ENCODE measurements around the gene C11orf21.

Gene C11orf21

DNA sequence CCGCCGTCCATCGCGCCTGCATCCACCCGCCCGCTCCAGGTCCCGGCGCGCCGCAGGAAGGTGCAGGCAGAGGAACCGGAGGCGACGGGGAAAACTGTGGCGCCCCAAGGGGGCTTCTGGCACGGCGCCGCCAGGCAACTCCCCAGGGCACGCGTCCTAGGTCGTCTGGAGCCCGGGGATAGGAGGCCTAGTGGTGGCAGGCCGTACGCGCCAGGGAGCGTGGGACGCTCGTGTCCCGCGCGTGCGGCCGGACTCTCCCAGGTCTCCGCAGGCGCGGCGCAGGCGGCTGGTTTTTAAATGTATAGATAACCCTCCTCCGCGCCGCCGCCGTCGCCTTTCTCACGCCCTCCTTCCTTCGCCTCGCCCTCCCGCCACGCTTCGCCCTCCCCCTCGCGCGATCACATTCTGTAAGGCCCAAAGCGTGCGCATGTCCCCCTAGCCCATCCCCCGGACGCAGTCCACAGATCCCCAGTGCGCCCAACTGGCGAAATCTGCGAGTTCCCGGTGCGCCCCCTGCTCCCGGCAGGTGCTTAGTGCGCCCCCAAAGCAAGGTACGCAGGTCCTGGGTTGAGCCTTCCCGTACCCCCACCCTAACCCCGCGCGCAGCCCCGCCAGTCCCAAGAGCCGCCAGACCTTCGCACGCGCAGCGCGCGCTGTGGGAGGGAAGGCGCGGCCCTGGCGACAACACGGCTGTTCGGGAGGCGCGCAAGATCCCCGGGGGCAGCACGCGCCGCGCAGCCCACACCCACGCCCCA is 31.2 kb downstream of the C11orf21 start, which contains the start of gene ASCL2:
ASCL2 (minus strand) TSS at position 267 of the 755 bp plus-strand sequence; CDS start at position 11, 256 bp downstream.
- DNase-seq, result peak in 1 of 2 donors; percentile 21

DNA sequence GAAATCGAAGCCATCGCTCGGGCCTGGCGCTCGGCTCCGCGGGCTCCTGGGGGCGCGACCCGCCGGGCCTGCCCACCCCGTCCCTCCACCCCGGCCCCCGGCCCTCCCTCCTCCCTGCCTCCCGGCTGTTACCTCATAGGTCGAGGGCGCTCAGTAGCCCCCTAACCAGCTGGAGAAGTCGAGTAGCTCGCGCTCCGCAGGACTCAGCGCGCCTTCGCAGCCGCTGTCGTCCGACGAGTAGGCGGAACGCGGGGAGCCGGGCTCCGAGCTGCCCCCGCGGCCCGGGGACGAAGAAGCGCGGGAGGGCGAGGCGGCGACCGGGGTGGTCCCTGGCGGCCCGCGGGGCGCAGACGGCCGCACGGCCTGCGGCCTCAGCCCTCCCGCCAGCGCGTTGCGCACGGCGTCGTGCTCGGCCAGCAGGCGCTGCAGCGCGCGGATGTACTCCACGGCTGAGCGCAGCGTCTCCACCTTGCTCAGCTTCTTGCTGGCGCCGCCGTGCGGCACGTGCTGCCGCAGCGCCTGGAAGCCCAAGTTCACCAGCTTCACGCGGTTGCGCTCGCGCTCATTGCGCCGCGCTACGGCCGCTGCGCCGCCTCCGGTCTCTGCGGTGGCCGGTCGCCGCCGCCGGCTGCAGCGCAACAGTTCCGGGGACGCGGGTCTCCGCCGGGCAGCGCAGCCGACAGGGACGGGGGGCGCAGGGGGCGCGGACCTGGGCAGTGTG is 32.0 kb downstream of the C11orf21 start:
- DNase-seq, result peak; percentile 32 to 46

GRCh38 chr11:2268729-2269600 is 32.8 kb downstream of the C11orf21 start:
- DNase-seq, result peak; percentile 74 to 75

DNA sequence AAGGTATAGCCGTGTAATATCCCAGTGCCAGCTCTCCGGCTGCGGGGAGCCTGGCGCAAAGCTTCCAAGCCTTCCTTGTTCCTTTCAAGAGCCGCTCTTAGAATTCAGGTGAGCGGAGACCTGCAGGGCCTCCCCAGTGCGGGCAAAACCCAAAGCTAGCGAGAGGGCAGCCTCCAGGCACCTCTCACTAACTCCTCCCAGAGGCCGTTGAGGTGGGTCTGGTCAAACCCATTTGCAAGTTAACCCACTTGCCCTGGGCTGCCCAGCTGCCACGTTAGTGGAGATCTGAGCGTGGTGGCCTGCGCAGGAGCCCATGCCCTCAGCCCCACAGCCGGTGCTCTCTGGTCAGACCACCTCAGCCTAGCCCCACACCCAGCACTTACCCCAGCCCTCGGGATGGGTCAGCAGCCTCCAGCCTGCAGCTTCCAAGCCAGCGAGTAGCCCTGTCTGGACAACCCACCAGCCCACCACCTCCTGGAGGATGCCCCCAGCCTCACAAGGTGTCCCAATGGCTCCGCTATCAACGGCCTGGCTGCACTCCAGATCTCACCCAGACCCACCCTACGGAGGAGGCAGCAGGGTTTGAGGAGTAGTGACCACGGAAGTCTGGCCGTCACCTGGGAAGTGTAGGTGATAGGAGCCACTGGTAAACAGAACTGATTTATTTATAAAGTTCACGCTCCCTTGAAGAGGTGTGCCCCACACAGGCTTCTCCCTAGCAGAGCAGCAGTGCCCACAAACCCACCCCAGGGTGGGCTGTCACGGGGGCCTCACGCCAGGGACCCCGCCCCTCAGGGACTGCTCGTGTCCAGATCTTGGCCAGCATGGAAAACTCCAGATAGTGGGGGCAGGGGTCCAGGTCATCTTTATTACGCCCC is 33.6 kb downstream of the C11orf21 start:
- DNase-seq, result no peak

- no peak for DNase-seq
These were observed 34.3 kb downstream of the C11orf21 start for GRCh38 chr11:2267306-2267850.

DNA sequence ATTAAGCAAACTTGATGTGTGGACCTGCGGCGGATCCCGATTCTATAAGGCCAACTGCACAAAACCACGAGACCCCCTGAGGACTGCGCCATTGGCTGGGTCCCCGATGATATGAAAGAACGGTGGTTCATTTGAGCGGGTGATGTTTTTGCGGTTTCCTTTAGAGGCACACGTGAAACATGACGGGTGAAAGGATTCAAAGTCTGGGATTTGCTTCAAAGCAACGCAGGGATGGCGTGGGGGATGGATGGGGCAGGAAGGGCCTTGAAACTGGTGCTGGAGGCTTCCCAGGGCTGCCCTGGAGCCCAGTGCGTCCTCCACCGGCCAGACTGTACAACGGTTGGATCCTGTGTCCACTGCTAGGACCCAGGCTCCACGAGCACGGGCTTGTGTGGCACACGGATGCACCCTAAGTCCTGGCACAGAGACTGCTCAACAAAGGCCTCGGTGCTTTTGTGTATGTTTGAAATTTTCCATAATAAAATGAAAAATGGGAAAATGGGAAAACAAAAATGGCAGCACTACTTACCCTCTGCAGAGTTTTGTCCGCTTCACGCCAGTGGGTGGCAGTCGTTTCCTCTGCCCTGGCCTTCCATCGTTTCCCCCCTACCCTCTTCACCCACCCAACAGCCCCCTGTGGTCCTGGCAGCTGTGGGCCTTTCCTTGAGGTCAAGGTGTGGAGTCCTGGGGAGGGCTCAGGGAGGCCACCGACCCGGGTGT is 35.0 kb downstream of the C11orf21 start:
- no peak for DNase-seq

- DNase-seq, result no peak
These were observed 35.7 kb downstream of the C11orf21 start for GRCh38 chr11:2265854-2266585.

GRCh38 chr11:2265396-2265795 is 36.3 kb downstream of the C11orf21 start:
- DNase-seq, result peak; percentile 78 to 86

DNA sequence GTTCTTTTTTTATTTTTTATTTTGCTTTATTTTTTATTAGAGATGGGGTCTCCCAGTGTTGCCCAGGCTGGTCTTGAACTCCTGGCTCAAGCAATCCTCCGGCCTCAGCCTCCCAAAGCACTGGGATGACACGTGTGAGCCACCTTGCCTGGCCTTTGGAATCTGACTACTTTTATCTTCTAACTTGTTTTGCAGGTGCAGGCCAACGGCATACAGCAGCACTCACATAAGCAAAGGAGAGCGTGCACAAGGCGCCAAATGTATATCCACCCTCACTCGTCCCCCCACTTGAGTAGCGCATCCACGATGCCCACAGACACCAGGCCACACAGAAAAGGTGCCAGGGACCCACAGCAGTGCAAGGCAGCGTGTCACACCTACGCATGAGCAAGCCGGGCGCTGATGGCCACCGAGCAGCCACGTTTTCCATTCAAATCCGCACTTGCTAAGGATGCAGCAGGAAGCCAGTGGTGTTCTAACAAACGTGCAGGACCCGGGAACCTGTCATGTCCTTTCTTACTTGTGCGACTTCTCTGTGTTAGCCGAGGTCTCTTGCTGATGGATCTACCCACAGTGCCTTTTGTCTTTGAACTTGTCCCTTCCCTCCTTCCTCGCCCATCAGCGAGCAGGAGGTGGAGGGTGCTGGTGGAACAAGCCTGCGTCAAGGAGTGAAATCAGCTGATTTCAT is 37.2 kb downstream of the C11orf21 start:
- DNase-seq, result no peak

DNA sequence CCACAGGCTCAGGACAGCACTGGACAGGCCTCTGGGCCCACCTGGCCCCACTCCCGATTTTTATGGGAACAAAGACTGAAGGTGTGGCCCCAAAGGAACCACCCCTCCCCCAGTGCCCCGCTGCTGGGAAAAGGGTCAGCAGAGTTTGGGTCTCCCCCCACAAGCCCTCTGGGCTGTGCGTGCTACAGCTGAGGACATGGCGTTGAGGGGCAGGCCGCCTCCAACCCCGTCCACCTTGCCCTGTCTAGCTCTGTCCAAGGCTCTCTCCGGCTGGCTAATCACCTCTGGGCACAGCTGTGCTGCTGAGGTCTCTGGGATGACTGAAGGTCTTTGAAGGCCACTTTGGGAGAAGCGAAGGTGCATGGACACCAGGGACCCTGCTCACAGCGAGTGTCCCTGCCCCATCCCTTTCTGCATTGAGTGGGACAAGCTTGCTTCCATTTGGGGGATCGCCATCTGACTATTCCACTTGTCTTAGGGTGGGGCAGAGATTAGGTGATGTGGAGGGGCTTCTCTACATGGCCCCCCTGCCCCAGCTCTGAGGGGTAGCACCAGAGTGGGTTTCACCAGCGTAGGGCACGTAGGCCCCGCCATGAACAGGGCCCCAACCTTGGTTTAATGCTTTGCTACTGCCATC is 37.9 kb downstream of the C11orf21 start:
- DNase-seq, result no peak

DNA sequence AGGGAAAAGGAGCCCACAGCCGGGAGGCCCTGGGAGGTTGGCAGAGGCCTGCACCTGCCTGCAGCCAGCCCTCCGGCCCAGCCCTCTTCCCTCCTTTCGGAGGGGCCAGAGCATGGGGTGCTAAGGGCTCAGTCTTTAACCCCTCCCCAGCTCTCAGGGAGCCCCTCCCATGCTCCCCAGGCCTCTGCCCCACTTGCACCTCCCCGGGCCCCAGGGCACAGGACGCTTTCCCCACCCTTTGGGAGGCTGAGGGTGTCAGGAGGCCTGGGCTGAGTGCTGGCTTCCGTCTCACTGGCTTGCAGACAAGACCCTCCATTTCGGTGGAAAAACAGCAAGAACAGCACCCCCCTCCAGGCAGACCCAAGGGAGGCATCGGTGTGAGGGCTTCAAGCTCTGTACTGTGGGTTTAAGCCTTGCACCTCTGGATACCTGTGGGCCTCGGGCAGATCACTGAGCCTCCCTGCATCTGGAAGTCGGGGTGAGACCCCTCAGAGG is 38.6 kb downstream of the C11orf21 start:
- no peak for DNase-seq

DNA sequence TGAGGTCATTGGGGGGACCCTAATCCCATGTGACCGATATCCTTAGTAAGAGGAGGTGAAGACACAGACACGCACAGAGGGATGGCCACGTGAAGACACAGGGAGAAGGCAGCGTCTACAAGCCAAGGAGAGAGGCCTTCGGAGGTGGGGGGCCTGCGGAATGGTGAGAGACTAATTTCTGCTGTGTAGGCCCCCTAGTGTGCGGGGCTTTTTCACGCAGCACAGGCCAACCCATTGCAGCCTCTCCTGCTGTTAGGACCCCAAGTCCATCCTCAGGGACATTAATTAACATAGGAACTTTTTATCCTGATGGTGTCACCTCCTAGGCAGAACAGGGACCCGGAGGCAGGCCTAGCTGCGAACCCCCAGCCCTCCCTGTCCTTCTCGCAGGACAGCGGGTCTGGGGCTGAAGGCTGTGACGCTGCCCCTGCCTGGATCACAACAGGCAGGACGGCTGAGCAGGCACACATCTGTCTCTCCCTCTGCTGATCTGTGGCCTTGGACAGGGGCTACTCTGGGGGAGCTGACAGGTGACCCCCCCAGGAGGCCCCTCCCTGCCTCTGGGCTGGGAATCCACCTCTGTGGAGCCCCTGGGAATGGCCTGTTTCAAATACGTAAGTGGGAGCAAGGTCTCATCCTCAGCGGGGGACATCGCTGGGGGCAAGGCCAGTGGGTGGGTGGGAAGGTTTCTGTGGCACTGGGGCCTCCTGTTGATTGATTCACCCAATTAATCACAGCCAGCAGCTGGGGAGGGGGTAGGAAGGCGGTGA is 39.2 kb downstream of the C11orf21 start:
- no peak for DNase-seq

DNA sequence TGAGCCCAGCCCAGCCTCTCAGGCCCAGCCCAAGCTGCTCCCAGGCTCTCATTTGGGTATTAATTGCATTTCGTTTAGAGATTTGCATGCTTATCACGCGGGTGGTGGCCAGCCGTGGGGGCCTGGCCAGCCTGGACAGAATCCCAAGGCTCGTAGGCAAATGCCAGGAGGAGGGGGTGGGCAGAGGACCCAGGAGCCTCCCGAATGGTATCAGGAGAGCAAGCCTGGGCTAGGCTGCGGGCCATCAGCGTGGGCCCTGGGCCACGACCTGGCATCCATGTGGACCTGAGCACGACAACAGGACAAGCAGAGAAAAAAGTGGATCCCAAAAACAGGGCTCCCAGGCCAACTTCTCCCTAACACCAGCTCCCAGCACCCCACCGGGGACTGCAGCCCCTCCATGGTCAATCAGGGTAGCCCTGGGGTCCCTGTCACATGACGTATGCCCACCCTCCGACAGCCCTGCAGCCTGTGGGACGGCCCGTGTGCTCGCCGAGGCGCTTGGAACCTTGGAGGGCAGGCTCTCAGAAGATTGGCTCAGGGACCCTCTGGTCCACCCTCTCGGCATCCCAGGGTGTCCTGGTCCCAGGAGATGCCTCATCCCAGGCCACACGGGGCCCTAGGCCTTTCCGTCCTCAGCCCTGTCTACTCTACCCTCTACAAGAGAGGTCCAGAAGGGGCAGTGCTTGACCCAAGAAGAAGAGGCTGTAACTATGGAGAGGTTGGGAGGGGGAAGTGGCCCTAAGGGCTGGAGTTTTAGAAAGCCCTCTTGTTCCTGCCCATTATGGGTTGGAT is 40.1 kb downstream of the C11orf21 start:
- no peak for DNase-seq

DNA sequence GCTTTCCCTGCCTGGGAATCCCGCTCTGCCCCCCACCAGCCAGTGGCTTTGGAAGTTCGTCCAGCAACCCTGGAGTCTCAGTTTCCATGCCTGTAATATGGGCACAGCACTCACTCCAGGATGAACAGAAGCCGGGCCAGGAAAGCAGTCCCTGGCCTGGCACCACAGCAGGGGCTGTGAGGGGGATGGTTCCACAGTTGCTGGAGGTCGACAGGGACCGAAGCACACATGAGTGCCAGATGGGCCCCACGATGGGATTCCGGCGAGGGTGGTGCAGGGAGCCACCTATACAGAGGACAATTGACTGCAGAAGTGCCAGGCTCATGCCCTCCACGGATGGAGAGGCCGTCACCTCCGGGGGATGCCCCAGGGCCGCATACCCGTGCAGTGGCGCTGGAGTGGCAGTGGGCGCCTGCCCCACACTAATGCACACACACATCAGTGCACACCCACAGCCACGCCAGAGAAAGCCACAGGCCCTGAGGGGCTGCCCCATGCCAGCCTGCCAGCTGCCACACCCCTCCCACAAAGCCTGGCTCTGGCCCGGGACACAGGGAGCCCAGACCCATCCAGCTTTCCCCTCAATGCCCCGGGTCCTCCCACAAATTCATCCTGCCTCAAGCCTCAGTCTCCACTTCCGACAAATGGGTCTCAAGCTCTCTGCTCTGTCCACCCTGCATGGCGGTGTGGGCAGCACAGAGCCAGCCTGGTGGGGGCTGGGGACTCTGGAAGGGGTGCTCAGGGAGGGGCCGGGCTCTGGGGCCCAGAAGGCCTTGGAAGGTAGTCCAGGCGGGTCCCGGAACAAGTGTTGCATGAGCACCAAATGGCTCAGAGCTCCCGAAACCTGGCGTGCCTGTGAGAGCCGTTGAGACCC is 41.0 kb downstream of the C11orf21 start:
- no peak for DNase-seq

DNA sequence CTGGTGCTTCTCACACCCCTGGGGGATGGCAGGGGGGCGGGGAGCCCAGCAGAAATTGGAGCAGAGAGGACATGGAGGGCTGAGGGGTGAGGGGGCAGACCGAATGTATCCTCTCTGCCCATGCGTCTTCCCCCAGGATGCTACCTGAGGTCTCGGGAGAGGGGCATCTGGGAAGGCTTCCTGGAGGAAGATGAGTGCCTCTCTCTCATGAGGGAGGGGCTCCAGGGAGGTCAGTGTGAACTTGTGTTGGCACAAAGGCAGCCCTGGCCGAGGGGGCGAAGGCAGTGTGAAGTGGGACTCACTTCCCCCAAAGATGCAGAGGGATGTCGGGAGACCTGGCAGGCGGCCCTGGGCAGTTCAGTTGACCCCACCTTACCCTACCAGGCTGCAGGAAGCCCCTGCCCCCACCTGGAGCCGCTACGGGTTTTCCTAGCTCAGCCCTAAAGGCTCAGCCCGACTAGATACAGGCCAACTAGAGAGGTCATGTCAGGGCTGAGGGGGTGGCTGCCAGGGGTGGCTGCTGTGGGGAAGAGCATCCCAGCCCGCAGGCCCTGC is 41.7 kb downstream of the C11orf21 start:
- DNase-seq, result no peak

- no peak for DNase-seq
These were observed 42.3 kb downstream of the C11orf21 start for GRCh38 chr11:2259466-2259830.
